ENCODE measurements around the gene SYNPO2.
"Not testable (repeated sequence)": the region's sequence is repeated elsewhere in the genome, so short reads cannot be mapped to it uniquely, and the experiment has no call there.

Gene SYNPO2, protein sequence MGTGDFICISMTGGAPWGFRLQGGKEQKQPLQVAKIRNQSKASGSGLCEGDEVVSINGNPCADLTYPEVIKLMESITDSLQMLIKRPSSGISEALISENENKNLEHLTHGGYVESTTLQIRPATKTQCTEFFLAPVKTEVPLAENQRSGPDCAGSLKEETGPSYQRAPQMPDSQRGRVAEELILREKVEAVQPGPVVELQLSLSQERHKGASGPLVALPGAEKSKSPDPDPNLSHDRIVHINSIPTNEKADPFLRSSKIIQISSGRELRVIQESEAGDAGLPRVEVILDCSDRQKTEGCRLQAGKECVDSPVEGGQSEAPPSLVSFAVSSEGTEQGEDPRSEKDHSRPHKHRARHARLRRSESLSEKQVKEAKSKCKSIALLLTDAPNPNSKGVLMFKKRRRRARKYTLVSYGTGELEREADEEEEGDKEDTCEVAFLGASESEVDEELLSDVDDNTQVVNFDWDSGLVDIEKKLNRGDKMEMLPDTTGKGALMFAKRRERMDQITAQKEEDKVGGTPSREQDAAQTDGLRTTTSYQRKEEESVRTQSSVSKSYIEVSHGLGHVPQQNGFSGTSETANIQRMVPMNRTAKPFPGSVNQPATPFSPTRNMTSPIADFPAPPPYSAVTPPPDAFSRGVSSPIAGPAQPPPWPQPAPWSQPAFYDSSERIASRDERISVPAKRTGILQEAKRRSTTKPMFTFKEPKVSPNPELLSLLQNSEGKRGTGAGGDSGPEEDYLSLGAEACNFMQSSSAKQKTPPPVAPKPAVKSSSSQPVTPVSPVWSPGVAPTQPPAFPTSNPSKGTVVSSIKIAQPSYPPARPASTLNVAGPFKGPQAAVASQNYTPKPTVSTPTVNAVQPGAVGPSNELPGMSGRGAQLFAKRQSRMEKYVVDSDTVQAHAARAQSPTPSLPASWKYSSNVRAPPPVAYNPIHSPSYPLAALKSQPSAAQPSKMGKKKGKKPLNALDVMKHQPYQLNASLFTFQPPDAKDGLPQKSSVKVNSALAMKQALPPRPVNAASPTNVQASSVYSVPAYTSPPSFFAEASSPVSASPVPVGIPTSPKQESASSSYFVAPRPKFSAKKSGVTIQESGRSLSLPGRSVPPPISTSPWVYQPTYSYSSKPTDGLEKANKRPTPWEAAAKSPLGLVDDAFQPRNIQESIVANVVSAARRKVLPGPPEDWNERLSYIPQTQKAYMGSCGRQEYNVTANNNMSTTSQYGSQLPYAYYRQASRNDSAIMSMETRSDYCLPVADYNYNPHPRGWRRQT

DNA sequence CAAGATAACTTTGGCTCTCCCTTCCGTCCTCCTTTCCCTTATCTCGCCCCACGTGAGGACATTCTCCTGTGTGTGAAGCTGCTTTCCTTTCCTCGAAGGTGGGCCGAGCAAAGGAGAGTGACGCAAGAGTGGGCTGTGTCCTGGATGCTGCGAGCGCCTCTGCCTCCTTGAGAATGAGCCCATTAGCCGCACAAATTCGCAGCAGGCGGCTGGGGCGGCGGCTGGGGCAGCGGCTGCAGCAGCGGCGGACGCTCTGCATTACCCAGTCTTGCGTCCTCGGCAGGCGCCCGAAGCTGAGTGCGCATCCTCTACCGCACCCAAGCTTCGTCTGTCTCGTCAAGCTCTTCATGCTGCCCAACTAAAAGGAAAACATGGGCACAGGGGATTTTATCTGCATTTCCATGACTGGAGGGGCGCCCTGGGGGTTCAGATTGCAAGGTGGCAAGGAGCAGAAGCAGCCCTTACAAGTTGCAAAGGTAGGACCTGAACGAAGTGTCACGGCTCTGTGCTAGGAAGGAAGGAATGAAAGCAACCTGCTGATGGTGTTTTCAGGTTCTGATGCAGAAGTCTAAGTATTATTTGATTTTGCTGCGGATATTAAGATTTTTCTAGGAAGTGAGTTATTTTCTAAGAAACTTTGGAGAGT, at the start of gene SYNPO2:
TSS of gene SYNPO2 (plus strand) at position 189 of the 646 bp plus-strand sequence. CDS start at position 372, 183 bp downstream.
- no peak for DNase-seq (ENCODE audit: low read depth)

DNA sequence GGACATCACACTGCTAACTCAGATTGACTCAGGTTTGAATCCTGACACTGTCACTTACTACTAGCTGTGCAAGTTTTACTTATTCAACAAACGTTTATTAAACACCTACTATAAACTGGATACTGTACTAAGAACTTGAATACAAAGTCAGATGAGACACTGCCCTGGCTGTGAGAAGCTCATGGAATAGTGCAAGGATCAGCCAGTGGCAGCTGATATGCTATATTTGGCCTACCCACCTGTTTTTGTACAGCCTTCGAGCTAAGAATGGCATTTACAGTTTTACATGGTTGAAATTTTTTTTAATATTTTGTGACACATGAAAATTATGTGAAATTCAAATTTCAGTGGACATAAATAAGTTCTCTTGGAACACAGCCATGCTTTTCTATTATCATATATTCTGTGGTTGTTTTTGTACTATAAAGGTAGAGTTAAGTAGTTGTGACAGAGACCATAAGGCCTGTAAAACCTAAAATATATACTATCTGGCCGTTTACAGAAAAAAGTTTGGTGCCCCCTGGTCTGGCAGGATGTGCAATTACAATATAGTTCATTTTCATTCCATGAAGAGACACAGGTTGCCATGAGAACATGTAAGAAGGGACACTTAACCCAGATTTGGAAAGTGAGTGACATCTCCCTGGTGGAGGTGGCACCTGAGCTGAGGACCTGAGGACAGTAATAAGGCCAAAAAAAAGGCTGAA, 49.3 kb upstream of the SYNPO2 start:
- DNase-seq (ENCODE audit: low read depth), result no peak

DNA sequence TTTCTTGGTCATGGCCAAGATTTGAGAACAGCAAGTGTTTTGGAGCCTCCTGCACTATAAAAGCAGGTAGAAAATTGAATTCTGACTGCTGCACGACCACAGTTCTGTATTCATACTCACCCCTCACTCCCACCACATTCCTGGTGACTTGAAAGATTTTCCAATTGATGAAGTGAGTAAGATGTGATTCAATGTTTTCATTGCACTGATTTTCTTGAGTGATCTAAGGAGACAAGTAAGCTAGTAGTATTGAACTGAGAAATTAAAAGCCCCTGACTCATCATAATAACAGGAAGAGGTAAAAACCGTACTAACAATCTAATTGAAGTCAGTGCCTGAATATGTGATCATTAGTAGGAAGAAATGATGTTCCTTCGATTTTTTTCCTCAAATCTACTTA, 46.6 kb upstream of the SYNPO2 start:
- DNase-seq (ENCODE audit: low read depth), result no peak

DNA sequence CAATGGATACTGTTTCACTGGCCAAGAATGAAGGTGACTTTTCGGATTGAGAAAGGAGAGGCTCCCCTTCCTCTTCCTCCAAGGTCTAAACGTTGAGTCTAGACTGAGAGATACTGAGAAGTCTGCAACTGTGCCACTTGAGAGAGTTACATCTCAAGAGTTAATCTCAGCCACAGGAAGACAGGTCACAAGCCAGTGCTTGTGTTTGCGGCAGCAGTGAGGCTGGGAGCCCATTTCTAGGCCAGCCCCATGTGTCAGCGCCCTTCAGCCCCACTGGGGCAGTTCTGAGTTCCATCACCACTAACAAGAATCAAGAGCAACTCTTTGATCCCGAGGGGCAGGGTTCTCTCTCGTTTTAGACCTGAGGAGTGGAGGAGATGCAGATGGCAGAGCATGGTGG, 45.4 kb upstream of the SYNPO2 start:
- no peak for DNase-seq (ENCODE audit: low read depth)

DNA sequence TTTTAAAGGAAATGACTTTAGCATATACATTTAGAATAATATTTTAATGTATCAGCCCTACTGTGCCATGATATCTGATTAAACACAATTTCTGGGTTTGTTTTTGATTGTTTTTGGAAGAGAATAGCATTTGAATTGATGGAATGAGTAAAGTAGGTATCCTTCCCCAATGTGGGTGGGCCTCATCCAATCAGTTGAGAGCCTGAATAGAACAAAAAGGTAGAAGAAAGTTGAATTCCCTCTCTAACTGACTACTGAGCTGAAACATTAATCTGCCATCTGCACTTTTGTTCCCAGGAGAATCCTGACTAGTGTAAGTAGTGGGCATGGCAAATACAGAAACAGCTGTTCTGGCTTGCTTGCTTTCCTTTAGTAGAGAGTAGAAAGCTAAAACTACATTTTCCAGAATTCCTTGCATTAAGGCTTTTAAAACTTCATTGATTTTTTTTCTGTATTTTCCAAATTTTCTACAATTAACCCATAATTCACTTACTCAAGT, 43.1 kb upstream of the SYNPO2 start:
- DNase-seq (ENCODE audit: low read depth), result no peak

DNA sequence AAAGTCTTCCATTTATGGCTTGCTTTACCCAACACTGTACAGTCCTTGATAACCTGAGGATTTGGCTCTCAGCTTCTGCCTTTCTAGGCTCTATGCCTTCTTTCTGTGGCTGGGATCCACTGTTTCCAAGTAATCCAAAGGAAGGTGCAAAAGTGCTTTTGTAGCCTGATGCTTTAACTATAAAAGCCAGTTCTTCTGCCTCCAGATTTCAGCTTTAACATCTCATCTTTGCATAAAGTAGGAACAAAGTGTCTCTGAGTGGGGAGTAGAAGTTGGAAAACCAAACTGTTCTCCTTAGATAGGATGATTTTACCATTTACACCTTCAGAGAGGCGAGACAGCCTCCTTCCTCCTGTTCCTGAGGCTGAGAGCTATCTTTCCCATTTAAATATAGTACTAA, 41.7 kb upstream of the SYNPO2 start:
- no peak for DNase-seq (ENCODE audit: low read depth)

DNA sequence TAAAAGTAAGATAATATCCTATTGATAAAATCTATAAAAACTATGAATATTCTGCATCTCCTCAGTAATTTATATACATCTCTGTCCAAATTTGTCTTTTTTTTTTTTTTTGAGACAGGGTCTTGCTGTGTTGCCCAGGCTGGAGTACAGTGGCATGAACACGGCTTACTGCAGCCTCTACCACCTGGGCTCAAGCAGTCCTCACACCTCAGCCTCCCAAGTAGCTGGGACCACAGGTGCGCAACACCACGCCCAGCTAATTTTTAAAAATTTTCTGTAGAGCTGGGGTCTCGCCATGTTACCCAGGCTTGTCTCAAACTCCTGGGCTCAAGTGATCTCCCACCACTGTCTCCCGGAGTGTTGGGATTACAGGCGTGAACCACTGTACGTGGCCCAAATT, 40.4 kb upstream of the SYNPO2 start:
- no peak for DNase-seq (ENCODE audit: low read depth)

DNA sequence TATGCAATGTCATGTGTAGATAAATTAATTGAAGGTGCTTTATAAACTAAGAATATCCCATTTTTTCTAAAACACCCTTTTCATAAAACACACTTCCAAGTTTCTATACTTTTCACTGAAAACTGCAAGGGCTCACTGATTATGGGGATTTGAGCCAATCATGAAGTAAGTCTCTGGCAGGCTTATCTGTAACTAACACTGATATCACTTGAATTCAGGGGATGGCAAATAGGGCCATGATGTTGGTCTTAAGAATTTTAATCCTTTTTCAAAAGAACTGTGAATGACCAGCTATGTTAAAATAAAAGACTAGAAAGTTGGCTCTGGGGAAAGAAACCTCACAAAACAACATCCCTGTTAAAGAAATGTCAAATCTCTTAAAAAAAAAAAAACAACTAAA, 39.8 kb upstream of the SYNPO2 start:
- DNase-seq (ENCODE audit: low read depth), result no peak

DNA sequence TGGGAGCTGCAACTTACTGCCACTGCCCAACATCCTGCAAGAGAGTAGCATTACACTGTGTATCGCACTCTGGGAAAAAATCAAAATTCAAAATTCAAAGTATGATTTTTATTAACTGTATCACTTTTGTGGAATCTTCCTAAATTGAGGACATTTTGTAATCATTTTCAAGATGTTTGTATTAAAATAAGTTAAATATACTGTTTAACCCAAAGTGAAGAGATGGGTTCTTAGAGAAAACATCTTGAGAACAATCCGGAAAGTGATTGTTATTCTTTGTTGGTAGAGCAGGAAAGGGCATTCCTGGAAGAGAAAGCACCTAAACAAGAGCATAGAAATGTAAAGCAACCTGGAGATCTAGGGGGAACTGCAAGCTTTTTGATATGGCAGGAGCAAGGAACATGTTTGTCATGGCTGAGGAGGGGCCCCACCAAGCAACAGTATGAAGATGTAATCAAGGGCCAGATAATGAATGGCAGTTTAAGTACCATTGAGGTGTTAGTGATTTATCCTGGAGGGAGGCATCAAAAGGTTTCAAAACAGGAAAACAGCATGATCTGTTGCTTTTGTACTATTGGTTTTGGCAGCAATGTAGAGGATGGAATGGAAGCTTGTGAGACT, 38.7 kb upstream of the SYNPO2 start:
- no peak for DNase-seq (ENCODE audit: low read depth)

DNA sequence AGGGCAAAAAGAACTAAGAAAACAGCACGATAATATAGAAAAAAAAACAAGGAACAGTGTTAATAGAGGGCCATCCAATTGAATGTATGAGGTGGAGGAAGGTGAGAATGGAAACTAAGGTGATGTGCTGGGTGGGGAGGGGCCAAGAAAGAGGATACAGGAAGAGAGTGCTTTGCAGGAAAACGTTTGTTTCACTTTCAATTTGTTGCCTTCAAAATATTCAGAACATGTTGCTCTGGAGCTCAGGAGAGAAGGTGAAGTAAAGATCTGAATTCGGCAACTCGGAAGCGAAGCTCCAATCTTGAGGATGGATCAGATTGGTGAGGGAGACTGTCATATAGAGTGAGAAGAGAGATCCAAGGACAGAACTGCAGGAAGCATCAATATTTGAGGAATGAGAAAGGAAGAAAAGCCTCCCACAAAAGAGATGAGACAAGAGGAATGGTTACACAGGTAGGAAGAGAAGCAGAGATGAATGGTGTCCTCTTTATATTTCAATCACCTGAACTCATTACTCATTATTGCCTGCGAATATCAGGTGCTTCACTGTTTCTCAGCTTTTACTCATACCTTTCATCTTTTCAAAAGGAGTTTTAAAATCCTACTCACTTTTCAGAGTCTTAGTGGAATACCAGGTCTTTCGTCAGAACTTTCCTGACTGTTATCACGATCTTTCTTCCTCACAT, 38.0 kb upstream of the SYNPO2 start:
- DNase-seq (ENCODE audit: low read depth), result no peak

DNA sequence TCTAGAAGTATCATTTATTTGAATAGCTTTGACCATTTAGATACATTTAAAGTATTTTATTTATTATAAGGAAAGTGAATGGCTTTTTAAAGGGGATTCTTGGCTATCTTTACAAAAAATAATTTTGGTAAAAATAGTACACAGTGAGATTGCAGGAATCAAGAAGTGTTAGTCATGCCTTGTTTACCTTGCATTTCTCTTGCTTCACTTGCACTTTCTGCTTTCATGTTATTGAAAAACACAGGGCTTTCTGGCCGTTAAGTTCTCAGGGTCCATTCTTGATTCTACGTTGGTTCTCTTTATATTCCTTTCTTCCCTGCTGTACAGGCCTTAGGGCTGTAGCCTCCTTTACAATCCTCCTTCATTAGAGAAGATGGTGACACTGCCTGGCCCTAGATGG, 30.9 kb upstream of the SYNPO2 start:
- DNase-seq (ENCODE audit: low read depth), result no peak

DNA sequence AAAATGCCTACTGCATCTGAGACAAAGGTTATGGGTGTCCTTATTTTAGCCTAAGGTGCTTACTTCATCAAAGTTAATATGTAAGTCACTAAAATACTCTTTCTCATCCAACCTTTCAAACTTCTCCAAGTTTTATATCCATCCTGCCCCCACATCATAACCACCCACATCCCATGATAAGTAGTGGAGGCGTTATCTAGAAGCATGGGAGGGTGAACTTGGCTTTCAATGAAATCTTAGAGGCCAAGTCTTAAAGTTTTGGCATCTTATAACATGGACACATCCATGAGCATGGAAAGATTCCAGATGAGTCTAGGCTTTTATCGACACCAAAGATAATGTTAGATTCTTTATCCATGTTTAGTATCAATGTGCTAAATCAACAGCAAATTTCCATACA, 29.9 kb upstream of the SYNPO2 start:
- no peak for DNase-seq (ENCODE audit: low read depth)

DNA sequence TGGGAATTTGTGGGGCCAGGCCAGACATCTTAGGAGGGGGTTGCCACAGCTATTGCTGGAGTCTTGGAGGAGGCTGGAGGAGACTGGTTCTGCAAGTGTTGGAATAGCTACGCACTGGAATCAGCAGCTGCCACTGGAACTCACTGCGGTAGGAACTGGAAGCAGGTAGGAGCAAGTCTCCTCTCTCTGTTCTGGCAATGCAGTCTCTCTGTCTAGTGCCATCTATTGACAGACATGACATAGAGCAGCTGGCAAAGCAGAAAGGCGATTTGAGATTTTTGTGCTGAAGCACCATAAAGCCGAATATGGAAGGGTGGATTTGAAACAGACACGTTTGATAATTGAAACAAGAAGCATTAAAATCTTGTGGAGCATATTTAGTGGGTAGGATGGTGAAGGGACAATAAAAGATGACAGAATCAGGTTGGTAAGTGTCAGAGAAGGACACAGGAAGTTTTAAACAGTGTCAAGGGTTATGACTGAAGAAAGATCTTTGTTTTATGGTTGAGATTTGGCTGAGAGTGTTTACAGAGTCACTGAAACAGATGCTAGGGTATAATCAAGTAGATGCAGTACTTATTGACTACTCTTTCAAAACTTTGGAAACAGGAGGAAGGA, 23.5 kb upstream of the SYNPO2 start:
- DNase-seq (ENCODE audit: low read depth), result no peak

DNA sequence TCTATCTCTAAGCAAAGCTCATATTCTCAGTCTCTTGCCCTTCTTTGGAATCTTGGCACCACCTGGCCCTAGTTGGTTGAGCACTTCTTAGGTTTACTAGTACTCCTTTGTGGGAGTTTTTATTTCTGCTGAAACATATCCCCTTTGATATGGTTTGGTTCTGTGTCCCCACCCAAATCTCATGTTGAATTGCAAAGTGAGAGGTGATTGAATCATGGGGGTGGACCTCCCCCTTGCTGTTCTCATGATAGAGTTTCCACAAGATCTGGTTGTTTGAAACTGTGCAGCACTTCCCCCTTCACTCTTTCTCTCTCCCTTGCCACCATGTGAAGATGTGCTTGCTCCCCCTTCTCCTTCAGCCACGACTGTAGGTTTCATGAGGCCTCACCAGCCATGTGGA, 22.2 kb upstream of the SYNPO2 start:
- no peak for DNase-seq (ENCODE audit: low read depth)

DNA sequence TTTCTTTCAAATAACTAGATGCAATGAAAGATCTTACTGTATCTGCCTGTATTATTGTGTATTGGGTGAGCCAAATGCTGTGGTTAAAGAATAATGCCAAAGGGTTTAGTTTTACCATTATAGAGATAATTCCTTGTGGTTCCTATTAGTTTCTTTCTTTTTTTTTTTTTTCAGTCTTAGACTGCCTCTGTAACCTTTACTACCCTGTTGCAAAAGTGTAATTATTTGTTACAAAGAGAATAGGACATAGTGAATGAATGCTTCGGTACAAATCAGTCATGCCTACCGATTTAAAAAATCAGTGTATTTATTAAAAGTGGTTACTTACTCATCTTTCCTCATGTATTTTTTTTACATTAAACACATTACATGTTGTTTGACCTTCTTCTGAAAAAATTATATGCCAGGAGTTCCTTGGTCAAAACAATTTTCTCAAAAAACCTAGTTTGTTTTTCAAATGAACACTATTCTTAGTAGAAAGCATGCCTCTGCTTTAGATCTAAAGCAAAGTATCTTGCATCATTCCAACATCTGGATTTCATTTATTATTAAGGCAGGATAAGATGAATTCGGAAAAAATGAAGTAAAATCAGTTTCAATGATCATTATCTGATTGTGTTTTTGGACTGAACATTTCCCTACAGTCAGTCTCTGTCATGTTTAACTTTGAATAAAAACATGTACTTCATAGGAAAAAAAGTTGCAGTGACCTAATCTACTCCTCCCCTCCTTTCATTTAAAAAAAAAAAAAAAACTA, 21.2 kb upstream of the SYNPO2 start:
- DNase-seq (ENCODE audit: low read depth), result no peak

DNA sequence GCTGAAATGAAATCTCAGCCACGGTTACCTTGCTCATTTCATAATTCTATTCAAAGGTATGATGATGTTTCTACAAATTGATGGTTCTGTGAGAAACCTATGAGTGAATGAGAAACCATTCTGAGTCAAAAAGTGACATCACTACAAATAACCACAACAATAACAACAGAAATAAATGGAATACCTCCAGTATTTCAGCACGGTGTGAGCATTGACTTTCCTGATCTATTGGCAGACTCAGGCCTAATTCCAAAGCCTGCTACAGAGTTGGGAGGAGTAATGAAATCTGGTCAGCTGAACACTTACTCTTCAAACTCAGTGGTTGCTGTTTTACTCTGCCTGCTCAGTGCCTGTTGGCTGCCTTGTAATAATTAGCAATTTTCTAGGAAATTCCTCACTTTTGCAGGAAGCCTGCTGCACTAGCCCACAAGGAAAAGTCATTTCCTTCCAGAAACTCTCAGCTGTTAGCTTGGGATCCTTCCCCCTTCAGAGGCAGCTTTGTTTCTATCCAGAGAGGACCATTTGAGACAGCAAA, 18.8 kb upstream of the SYNPO2 start:
- no peak for DNase-seq (ENCODE audit: low read depth)

DNA sequence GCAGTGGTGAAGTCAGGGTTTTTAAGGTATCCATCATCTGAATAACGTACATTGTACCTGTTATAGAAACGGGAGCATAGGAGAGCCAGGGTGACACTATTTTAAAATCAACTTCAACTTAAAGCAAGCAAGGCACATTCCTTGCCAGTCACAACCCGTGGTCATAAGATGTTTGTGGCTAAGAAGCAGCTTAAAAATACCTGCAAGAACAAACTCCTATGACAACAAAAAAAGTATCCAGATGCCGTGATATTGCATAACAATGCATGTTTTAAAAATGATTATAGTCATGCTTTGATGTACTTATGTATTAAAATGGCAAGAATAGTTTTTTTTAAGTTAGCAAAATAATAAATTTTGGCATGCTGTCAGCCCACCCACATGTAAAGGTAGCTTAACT, 16.5 kb upstream of the SYNPO2 start:
- DNase-seq (ENCODE audit: low read depth), result no peak

DNA sequence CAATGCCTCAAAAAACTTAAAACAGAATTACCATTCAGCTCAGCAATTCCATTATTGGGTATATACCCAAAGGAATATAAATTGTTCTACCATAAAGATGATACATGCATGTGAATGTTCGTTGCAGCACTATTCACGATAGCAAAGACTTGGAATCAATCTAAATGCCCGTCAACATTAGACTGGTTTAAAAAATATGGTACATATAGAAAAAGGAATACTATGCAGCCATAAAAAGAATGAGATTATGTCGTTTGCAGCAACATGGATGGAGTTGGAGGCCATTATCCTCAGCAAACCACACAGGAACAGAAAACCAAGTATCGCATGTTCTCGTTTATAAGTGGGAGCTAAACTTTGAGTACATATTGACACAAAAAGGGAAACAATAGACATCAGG, 10.9 kb upstream of the SYNPO2 start:
- no peak for DNase-seq (ENCODE audit: low read depth)

DNA sequence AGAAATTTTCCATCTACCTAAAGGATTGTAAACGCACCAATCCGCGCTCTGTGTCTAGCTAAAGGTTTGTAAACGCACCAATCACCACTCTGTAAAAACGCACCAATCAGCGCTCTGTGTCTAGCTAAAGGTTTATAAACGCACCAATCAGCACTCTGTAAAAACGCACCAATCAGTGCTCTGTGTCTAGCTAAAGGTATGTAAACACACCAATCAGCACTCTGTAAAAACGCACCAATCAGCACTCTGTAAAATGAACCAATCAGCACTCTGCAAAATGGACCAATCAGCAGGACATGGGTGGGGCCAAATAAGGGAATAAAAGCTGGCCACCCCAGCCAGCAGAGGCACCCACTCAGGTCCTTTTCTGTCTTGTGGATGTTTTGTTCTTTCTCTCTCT, 10.1 kb upstream of the SYNPO2 start:
- DNase-seq (ENCODE audit: low read depth), result not testable (repeated sequence)
